CMK (cell line): ENCODE measurements around the gene USP3.

ENCODE experiments used
- DNase-seq: peaks from one replicate; pipeline ENCODE4 v3.0.0-alpha.2; 2010; ENCODE audit warnings: low read depth

USP3 gene

DNA sequence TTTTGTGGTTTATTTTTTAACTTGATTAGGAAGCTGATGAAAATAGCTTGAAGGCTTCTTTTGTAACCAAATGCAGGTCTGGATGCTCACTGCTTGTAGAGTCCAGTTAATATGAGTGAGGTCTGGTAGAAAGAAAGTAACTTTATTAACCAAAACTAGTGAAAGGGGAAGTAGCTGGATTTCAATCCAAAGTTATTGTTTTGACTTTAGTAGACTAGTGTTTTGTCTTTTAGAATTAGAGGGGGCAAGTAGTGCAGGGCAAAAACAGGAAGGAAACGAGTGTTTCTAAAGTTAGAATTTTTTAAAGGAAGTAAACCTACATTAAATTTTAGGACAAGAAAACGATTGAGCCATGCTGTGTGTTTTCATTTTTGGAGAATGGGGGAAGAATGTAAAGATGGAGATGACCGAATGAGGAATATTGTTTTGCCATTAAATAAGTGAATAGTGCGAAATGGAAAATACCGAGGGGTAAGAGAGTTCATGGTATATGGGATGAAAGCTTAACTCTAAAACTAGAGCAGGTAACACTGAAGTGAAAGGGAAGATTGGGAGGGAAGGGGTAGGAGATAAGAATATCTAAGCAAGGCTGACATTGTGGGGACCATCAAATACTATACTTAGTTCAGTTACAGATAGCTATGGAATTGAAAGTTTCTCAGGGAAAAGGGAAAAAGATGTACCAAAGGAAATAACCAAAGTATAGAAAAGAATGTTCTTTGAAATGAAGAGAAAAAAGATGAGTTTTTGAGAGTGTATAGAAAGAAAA is 40.0 kb downstream of the USP3 start:
- no peak for DNase-seq

GRCh38 chr15:63545520-63545919 is 41.1 kb downstream of the USP3 start:
- DNase-seq, result no peak

- DNase-seq, result no peak
These were observed 47.0 kb downstream of the USP3 start for GRCh38 chr15:63551400-63551799.

DNA sequence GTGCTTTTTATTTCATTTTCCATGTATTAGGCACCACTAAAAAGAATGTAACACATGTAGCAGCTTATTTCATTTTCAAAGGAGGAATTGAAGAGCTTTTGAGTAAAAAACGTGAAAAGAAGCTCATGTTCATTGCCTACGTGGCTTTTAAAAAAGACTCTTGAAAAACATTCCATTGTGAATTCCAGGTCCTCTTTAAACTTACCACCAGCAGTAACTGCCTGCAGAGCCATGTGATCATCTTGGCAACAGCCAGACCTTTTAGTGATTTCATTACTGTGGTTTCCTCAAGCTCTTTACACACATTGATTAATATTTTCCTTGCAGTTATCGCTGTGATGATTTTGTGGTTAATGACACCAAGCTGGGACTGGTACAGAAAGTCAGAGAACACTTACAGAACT is 49.0 kb downstream of the USP3 start:
- DNase-seq, result no peak

GRCh38 chr15:63554337-63554927 is 50.0 kb downstream of the USP3 start:
- no peak for DNase-seq

GRCh38 chr15:63555507-63555906 is 51.1 kb downstream of the USP3 start:
- no peak for DNase-seq

DNA sequence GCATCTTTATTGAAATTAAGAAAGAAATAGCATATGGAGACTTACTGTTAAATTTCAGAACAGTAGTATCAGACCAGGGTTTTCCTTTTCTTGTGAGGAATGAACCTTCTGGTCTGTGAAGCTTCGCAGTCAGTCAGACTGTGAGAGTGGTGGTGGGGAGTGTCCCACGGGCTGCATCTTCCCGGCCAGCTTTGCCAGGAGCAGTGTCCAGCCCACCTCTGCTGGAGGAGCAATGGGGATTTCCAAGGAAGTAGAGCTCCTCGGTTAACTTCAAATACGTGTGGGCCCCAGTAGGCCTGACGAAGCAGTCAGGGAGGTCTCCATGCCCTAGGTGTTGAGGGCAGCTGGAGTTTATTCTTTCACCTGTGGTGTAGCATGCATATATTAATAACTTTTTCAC is 51.9 kb downstream of the USP3 start:
- no peak for DNase-seq

GRCh38 chr15:63556736-63557135 is 52.3 kb downstream of the USP3 start:
- DNase-seq, result no peak

- no peak for DNase-seq
These were observed 55.4 kb downstream of the USP3 start for GRCh38 chr15:63559753-63560152.

DNA sequence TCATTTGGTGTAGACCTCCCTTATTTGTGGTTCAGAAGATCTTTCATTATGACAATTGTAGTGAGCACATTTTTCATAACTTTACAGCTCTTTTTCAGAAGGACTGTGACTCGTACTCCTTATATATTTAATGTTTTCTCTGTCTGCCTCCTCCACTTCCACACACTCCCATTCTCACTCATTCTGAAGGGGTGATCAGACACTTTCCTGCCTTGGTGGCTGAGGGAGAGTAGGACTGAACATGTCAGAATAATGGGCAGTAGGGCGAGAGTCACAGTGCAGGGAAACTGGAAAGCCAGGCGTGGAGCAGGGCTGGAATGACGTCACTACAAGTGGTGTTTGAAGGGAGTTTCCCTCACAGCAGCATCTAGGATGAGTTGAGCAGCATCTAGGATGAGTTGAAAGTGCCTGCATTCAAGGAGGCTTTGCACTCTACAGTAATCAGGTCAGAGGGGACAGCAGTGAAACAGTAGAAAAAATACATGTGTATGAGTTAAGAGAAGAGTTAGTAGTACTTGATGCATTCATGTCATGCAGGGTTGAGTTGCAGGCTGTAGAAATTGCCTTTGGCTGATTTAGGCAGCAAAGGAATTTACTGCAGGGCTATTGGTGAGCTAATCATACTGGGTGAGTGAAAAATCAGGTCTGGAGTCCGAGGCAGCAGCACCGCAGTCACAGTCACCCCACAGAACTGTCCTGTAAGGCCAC is 56.5 kb downstream of the USP3 start:
- no peak for DNase-seq

DNA sequence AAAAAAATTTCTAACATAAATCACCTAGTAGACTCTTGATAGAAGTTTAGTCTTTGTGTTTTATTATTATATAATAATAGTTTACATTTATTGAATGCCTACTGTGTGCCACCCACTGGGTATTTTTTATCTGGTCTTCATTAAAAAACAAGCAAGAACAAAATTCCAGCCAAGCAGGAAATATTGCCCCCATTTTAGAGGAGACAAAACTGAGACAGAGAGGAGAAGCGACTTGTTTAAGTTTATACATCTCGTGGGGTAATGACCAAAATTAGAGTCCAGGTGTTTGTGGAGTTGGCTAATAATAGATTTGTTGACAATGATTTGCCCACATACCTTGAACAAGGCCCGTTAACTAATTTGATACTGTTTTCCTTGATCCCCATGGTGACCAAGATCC is 59.7 kb downstream of the USP3 start:
- DNase-seq, result no peak

GRCh38 chr15:63565536-63566186 is 61.3 kb downstream of the USP3 start:
- no peak for DNase-seq

- no peak for DNase-seq
These were observed 68.5 kb downstream of the USP3 start for GRCh38 chr15:63572749-63573464.

DNA sequence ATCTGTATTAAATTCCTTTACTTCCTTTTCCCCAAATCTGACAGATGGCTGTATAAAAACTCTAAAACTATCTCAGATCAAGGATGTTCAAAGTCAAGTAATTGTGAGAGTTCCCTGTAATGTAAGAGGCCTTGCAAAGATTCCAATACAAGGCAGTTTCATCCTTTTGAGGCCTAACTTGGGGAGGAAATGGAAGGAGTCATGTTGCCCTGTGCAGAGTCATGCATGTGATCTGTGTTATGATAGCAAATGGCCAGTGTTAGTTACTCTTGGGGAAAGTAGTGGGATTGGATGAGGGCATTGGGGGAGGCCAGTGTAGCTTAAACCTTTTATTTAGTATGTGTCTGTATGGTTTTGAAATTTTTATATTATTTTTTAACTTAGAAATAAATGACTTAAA is 69.1 kb downstream of the USP3 start:
- no peak for DNase-seq

DNA sequence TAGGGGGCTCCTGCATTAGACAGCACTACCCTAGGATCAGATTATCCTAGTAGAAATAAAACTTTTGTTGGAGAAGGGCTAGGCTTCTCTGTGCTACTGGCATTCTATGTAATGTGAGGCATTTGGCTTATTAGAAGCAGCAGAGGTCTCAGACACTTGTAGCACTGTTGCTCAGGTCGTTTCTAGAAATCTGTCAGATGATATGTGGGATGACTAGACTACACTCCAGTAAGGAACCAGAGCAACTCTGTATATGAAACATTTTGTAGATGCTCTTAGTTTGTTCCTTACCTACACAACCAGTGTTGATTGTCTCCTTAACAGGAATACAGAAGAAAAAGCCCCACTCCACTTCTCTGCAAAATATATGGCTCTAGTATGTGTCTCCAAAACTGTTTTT is 70.9 kb downstream of the USP3 start:
- no peak for DNase-seq

- no peak for DNase-seq
These were observed 72.0 kb downstream of the USP3 start for GRCh38 chr15:63576441-63576840.

- no peak for DNase-seq
These were observed 77.8 kb downstream of the USP3 start for GRCh38 chr15:63582179-63582578.

DNA sequence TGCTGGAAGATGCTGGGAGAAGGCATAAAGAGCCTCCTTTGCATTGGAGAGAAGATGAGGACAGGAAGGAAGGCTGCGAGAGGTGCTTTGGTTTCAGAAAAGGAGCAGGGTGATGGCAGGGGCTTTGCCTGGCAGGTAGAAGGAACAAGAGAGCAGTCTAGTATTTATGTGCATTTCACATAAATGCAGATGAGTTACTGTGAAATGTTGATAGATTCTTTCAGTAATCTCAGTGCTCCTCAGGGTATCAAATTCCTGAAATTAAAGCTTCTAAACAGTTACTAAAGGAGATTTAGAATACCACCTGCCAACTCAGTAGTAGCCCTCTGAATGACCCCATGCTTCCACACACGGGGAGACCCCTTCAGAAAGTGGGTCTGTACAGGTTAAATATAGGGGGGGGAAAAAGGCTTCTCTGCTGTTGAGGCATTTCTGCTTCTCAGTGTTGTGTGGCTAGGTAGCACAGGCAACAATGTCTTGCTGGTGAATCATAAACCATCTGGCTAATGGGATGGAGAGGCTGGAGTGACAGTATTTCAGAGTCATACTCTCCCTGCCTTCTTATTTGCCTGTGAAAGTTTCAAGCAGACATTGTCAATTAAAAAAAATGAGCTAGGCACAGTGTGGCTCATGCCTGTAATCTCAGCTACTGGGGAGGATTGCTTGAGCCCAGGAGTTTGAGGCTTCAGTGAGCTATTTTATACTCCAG is 78.5 kb downstream of the USP3 start:
- no peak for DNase-seq

- DNase-seq, result no peak
These were observed 82.4 kb downstream of the USP3 start for GRCh38 chr15:63586790-63587189.

DNA sequence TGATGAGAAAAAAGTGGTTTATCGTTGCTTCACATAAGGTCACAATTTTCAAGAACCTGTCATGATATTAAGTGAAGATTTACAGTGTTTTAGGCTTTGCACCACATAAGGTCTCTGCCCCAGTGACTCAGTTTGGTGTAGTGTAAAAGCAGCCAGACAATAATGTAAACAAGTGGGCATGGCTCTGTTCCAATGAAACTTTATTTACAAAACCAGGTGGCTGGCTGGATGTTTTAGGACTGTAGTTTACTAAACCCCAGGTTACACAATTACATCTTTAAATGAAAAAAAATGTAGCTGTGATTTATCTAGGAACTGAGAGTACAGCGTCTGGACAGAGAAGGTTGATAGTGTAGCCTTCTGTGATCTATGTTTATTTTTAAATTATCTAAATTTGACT is 83.1 kb downstream of the USP3 start:
- no peak for DNase-seq

GRCh38 chr15:63588826-63589225 is 84.4 kb downstream of the USP3 start:
- DNase-seq, result no peak
